ENCODE results near the gene ZNF500.

DNA sequence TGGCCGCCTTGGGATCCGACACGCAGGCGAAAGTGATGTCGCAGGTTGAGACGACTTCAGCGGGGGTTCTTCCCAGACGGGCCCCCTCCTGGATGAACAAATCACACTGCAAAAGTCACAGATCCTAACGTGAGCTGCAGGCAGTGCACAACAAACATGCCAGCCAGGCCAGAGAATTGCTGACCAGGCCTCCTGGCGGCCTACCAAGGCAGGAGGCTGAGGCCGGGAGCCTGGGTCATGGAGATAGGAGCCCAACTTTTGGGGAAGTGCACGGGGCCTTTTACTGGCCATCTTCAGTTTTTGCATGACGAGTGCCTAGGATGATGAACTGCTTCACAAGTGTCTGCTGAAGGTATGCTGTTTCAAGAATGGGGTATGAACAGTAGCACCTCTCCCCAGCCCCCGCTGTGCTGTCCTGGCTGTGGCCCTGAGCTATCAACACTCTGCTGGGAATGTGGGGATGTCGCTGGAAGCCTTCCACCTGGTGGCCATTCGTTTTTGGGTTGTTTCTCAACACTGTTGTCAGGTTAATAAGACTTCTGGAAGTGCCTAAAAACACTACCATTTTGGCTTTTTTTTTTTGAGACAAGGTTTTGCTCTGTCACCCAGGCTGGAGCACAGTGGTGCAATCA lies 47.7 kb upstream of the ZNF500 start:
- no peak for TF ChIP-seq EZH2phosphoT487 (IDR thresholded peaks at IDR 0.05; ENCODE audit: borderline replicate concordance, low read depth)
- no peak for TF ChIP-seq POLR2AphosphoS5 (IDR thresholded peaks at IDR 0.05; ENCODE audit: low read depth, low read length)
- no peak for TF ChIP-seq RFX5 (IDR thresholded peaks at IDR 0.05; ENCODE audit: low read length)
- TF ChIP-seq FOXJ3 (CRISPR knock-in tag; IDR thresholded peaks at IDR 0.05) = no peak
- TF ChIP-seq, protein P1, sequence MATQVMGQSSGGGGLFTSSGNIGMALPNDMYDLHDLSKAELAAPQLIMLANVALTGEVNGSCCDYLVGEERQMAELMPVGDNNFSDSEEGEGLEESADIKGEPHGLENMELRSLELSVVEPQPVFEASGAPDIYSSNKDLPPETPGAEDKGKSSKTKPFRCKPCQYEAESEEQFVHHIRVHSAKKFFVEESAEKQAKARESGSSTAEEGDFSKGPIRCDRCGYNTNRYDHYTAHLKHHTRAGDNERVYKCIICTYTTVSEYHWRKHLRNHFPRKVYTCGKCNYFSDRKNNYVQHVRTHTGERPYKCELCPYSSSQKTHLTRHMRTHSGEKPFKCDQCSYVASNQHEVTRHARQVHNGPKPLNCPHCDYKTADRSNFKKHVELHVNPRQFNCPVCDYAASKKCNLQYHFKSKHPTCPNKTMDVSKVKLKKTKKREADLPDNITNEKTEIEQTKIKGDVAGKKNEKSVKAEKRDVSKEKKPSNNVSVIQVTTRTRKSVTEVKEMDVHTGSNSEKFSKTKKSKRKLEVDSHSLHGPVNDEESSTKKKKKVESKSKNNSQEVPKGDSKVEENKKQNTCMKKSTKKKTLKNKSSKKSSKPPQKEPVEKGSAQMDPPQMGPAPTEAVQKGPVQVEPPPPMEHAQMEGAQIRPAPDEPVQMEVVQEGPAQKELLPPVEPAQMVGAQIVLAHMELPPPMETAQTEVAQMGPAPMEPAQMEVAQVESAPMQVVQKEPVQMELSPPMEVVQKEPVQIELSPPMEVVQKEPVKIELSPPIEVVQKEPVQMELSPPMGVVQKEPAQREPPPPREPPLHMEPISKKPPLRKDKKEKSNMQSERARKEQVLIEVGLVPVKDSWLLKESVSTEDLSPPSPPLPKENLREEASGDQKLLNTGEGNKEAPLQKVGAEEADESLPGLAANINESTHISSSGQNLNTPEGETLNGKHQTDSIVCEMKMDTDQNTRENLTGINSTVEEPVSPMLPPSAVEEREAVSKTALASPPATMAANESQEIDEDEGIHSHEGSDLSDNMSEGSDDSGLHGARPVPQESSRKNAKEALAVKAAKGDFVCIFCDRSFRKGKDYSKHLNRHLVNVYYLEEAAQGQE (IDR thresholded peaks at IDR 0.05; ENCODE audit: low read depth, low read length) = no peak
- TF ChIP-seq, protein P2, sequence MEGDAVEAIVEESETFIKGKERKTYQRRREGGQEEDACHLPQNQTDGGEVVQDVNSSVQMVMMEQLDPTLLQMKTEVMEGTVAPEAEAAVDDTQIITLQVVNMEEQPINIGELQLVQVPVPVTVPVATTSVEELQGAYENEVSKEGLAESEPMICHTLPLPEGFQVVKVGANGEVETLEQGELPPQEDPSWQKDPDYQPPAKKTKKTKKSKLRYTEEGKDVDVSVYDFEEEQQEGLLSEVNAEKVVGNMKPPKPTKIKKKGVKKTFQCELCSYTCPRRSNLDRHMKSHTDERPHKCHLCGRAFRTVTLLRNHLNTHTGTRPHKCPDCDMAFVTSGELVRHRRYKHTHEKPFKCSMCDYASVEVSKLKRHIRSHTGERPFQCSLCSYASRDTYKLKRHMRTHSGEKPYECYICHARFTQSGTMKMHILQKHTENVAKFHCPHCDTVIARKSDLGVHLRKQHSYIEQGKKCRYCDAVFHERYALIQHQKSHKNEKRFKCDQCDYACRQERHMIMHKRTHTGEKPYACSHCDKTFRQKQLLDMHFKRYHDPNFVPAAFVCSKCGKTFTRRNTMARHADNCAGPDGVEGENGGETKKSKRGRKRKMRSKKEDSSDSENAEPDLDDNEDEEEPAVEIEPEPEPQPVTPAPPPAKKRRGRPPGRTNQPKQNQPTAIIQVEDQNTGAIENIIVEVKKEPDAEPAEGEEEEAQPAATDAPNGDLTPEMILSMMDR (IDR thresholded peaks at IDR 0.05) = no peak
- no peak for TF ChIP-seq SMC3 (IDR thresholded peaks at IDR 0.05; ENCODE audit: low read depth, low read length)
- TF ChIP-seq, protein P3, sequence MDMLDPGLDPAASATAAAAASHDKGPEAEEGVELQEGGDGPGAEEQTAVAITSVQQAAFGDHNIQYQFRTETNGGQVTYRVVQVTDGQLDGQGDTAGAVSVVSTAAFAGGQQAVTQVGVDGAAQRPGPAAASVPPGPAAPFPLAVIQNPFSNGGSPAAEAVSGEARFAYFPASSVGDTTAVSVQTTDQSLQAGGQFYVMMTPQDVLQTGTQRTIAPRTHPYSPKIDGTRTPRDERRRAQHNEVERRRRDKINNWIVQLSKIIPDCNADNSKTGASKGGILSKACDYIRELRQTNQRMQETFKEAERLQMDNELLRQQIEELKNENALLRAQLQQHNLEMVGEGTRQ (IDR thresholded peaks at IDR 0.05; ENCODE audit: borderline replicate concordance, low read depth, low read length) = no peak
- no peak for TF ChIP-seq MXI1 (IDR thresholded peaks at IDR 0.05; ENCODE audit: low read depth, low read length)
- TF ChIP-seq TEAD4 (IDR thresholded peaks at IDR 0.05; ENCODE audit: borderline replicate concordance, insufficient read depth) = no peak
- TF ChIP-seq NRF1 (IDR thresholded peaks at IDR 0.05; ENCODE audit: low read depth, low read length) = no peak
- no peak for TF ChIP-seq YY1 (IDR thresholded peaks at IDR 0.05; ENCODE audit: low read depth)

Measured in SK-N-SH (cell line).